ENCODE results near the gene TJP3.

Gene TJP3

DNA sequence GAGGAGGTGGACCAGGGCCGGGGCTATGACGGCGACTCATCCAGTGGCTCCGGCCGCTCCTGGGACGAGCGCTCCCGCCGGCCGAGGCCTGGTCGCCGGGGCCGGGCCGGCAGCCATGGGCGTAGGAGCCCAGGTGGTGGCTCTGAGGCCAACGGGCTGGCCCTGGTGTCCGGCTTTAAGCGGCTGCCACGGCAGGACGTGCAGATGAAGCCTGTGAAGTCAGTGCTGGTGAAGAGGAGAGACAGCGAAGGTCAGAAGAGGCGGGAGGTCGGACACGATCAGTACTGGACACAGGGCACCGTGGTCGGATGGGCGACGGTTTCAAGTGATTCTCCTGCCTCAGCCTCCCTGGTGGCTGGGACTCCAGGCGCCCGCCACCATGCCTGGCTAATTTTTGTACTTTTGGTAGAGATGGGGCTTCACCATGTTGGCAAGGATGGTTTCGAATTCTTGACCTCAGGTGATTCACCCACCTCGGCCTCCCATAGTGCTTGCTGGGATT is 22.3 kb downstream of the TJP3 start:
- no peak overlapping the region for H3K4me3 ChIP-seq (ENCODE audit: low read length)
- TF ChIP-seq, protein P1, sequence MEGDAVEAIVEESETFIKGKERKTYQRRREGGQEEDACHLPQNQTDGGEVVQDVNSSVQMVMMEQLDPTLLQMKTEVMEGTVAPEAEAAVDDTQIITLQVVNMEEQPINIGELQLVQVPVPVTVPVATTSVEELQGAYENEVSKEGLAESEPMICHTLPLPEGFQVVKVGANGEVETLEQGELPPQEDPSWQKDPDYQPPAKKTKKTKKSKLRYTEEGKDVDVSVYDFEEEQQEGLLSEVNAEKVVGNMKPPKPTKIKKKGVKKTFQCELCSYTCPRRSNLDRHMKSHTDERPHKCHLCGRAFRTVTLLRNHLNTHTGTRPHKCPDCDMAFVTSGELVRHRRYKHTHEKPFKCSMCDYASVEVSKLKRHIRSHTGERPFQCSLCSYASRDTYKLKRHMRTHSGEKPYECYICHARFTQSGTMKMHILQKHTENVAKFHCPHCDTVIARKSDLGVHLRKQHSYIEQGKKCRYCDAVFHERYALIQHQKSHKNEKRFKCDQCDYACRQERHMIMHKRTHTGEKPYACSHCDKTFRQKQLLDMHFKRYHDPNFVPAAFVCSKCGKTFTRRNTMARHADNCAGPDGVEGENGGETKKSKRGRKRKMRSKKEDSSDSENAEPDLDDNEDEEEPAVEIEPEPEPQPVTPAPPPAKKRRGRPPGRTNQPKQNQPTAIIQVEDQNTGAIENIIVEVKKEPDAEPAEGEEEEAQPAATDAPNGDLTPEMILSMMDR (conservative IDR thresholded peaks at IDR 0.05; ENCODE audit: low read depth, low read length) = no peak
- no peak for DNase-seq (ENCODE audit: low read depth)

DNA sequence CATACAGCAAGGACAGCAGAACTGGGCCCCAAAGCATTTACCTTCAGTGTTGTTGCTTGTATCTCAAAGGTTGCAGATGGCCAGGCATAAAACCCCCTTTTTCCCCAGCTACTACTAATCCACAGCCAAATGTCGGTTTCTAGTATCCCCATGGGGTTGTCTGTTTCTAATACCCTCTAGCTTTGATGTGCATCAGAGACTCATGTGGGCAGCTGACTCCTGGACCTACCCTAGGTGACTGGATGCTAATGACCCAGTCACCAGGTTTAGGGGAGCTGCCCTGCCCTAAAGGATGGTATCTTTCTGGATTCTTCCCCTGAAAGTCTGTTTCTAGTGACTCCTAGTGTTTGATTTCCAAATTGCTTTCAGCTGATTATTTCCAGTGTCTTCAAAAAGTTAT is 23.9 kb downstream of the TJP3 start:
- TF ChIP-seq, protein P1 (conservative IDR thresholded peaks at IDR 0.05; ENCODE audit: low read depth, low read length) = no peak
- no peak overlapping the region for H3K4me3 ChIP-seq (ENCODE audit: low read length)
- no peak for DNase-seq (ENCODE audit: low read depth)

DNA sequence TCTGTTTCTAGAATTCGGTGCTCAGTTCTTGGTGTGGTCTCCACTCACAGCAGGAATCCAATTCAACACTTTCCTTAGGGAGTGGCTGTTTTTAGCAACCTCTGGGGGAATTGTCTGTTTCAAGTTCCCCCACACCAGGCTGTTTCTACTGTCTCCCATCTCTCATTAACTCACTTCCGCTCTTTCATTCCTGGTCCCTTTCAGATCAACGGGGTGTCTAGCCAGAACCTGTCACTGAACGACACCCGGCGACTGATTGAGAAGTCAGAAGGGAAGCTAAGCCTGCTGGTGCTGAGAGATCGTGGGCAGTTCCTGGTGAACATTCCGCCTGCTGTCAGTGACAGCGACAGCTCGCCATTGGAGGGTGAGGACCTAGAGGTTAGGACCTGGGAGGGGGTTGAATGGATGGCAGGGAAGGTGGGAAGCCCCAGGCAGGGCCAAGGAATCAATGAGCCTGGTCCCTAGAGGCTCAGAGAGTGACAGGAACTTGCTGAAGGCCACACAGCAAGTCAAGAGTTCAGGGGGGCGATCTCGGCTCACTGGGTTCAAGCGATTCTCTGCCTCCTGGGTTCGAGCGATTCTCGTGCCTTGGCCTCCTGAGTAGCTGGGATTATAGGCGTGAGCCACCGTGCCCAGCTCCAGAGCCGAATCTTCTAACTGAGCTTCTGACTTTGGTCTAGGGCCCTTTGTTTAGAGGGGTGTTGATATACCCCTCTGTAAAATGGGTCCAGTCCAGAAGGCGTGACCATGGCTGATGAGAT is 25.5 kb downstream of the TJP3 start:
- TF ChIP-seq, protein P1 (conservative IDR thresholded peaks at IDR 0.05; ENCODE audit: low read depth, low read length) = no peak
- H3K4me3 ChIP-seq (ENCODE audit: low read length) = no peak overlapping the region
- no peak for DNase-seq (ENCODE audit: low read depth)

DNA sequence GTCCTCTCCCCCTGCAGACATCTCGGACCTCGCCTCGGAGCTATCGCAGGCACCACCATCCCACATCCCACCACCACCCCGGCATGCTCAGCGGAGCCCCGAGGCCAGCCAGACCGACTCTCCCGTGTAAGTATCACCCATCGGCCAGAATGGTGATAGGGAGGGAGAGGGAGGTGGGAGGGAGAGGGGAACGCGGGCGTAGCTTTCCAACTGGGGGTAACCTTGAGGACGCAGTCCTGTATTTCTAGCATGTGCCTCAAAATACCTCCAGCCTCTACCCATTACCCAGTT is 26.1 kb downstream of the TJP3 start:
- TF ChIP-seq, protein P1 (conservative IDR thresholded peaks at IDR 0.05; ENCODE audit: low read depth, low read length) = no peak
- H3K4me3 ChIP-seq (ENCODE audit: low read length) = no peak overlapping the region
- no peak for DNase-seq (ENCODE audit: low read depth)

DNA sequence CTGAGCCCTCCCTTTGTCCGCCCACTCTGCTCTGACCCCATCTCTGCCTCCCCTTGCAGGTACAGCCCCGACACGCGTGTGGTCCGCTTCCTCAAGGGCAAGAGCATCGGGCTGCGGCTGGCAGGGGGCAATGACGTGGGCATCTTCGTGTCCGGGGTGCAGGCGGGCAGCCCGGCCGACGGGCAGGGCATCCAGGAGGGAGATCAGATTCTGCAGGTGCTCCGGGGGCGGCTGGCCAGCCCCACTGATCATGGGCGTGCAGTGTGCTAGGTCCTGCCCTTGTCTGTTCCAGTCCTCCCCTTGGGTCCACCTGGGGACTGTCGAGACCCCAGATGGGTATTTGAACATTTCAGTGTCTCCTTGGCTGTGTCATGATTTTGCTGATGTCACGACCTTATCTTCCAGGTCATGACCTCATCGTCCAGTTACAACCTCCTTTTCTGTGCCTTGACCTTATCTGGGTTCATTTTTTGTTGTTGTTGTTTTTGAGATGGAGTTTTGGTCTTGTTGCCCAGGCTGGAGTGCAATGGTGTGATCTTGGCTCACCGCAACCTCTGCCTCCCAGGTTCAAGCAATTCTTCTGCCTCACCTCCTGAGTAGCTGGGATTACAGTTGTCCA is 28.0 kb downstream of the TJP3 start:
- no peak overlapping the region for H3K4me3 ChIP-seq (ENCODE audit: low read length)
- no peak for DNase-seq (ENCODE audit: low read depth)
- TF ChIP-seq, protein P1 (conservative IDR thresholded peaks at IDR 0.05; ENCODE audit: low read depth, low read length) = no peak

DNA sequence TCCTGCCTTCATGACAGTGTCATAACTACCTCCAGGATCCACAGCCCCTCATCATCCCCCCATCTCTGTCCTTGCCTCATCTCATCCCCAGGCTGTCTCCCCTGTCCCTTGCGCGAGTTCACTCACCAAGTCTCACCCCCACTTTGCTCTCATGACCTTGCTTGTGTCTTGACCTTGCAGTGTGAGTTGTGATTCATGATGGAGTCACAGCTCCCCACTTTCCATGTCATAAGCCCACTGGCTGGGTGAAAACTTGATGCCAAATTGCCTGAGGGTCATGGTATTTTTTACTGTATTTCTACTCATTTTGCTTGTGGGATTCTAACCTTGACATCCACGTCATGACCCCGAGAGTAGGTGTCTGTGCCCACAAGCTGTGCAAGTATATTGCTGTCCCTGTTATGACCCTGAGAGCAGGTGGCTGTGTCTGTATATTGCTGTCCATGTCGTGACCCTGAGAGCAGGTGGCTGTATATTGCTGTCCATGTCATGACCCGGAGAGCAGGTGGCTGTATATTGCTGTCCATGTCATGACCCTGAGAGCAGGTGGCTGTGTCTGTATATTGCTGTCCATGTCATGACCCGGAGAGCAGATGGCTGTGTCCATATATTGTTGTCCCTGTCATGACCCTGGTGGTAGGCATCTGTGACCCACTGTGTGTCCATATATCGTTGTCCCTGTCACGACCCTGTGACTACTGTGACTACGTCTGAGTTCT is 29.5 kb downstream of the TJP3 start:
- no peak for DNase-seq (ENCODE audit: low read depth)
- TF ChIP-seq, protein P1 (conservative IDR thresholded peaks at IDR 0.05; ENCODE audit: low read depth, low read length) = no peak
- H3K4me3 ChIP-seq (ENCODE audit: low read length) = no peak overlapping the region

Measured in retinal pigment epithelial cell (primary cell).